Neural progenitor cell (in vitro differentiated cells): ENCODE results near the gene ADISSP. TPM values are rescaled to one million over a fixed set of nuclear protein-coding genes. Genes with fewer than 3 reads are reported as not detected.

Source experiments
- DNase-seq: peaks from one replicate; pipeline ENCODE4 v3.0.0-alpha.2; 2016; ENCODE audit warnings: low spot score
- H2AFZ ChIP-seq: fragments of 200-600 bp; sonication (generic); replicated peaks from 2 replicates; pipeline ENCODE4 v1.6.1; 2016; ENCODE audit warnings: antibody characterized with exemption
- H3F3A ChIP-seq: fragments of 200-600 bp; sonication (generic); 2 replicates; pipeline ENCODE4 v1.6.1; 2016; ENCODE audit warnings: antibody characterized with exemption, low read depth
- H3K27ac ChIP-seq: fragments of 200-600 bp; sonication (generic); 2 replicates; pipeline ENCODE4 v1.5.1; 2016; ENCODE audit warnings: mild to moderate bottlenecking
- H3K27me3 ChIP-seq: fragments of 200-600 bp; sonication (generic); 2 replicates; pipeline ENCODE4 v1.6.1; 2016; ENCODE audit warnings: mild to moderate bottlenecking, moderate library complexity
- H3K36me3 ChIP-seq: fragments of 200-600 bp; sonication (generic); 2 replicates; pipeline ENCODE4 v1.5.1; 2016
- H3K4me1 ChIP-seq: fragments of 200-600 bp; sonication (generic); 2 replicates; pipeline ENCODE4 v1.6.1; 2016; ENCODE audit warnings: mixed run types
- H3K4me2 ChIP-seq: fragments of 200-600 bp; sonication (generic); 2 replicates; pipeline ENCODE4 v1.6.1; 2016
- H3K4me3 ChIP-seq: fragments of 200-600 bp; sonication (generic); 2 replicates; pipeline ENCODE4 v1.5.1; 2016
- H3K79me2 ChIP-seq: fragments of 200-600 bp; sonication (generic); 2 replicates; pipeline ENCODE4 v1.6.1; 2016; ENCODE audit warnings: low read depth
- H3K9ac ChIP-seq: fragments of 200-600 bp; sonication (generic); 2 replicates; pipeline ENCODE4 v1.6.1; 2016
- H3K9me3 ChIP-seq: fragments of 200-600 bp; sonication (generic); 2 replicates; pipeline ENCODE4 v1.5.1; 2016; ENCODE audit warnings: low read depth
- H4K20me1 ChIP-seq: fragments of 200-600 bp; sonication (generic); 2 replicates; pipeline ENCODE4 v1.6.1; 2016; ENCODE audit warnings: low read depth
- H3K27ac Mint-ChIP-seq: 3 replicates; pipeline ENCODE4 v1.8.0; 2021; ENCODE audit warnings: mixed read lengths
- H3K27me3 Mint-ChIP-seq: 2 replicates; pipeline ENCODE4 v1.8.0; 2022; ENCODE audit warnings: low read depth, mild to moderate bottlenecking, inconsistent platforms, moderate library complexity, mixed read lengths; ENCODE audit not compliant: insufficient read depth
- H3K36me3 Mint-ChIP-seq: 3 replicates; pipeline ENCODE4 v1.8.0; 2021; ENCODE audit warnings: mixed read lengths
- H3K4me1 Mint-ChIP-seq: 3 replicates; pipeline ENCODE4 v1.8.0; 2021; ENCODE audit warnings: mixed read lengths
- H3K4me3 Mint-ChIP-seq: 3 replicates; pipeline ENCODE4 v1.8.0; 2021; ENCODE audit warnings: mild to moderate bottlenecking, moderate library complexity, mixed read lengths
- H3K9me3 Mint-ChIP-seq: 3 replicates; pipeline ENCODE4 v1.8.0; 2020; ENCODE audit warnings: mixed read lengths
- CTCF ChIP-seq: fragments of 200-600 bp; sonication (generic); IDR thresholded peaks from 2 replicates; pipeline ENCODE4 v1.5.1; 2017; ENCODE audit warnings: antibody characterized with exemption, mild to moderate bottlenecking
- EZH2 ChIP-seq: fragments of 200-600 bp; sonication (generic); IDR thresholded peaks from 2 replicates; pipeline ENCODE4 v1.6.1; 2017; ENCODE audit warnings: antibody characterized with exemption, mild to moderate bottlenecking, moderate library complexity
- EZH2phosphoT487 ChIP-seq: fragments of 200-600 bp; sonication (generic); IDR thresholded peaks from 2 replicates; pipeline ENCODE4 v1.6.1; 2017; ENCODE audit warnings: antibody characterized with exemption
- total RNA-seq: library from RNA; depleted of rRNA; stranded (reverse); fragments of >200 nt; gene quantifications from 2 replicates; pipeline ENCODE4 v1.2.3, GENCODE V29; 2015; ENCODE audit warnings: low replicate concordance

The ADISSP gene
- total RNA-seq, 1 donor from 2014 or later, result 17.6 TPM

GRCh38 chr20:3777716-3778629 lies 10.4 kb upstream of the ADISSP start:
- Histone ChIP-seq H3K9me3 (no peaks in the 10 kb centered on the region), H3K79me2 (no peaks in the 10 kb centered on the region), H3F3A (peaks cover 29% of the 10 kb centered on the region), H3K4me1 (peaks cover 5% of the 10 kb centered on the region), H4K20me1 (peaks cover 6% of the 10 kb centered on the region), H2AFZ (peak overlapping the region; percentile 95), H3K4me3 (peak overlapping the region; percentile 49), H3K27me3 (peaks cover 62% of the 10 kb centered on the region), H3K27ac (no peak overlapping the region), H3K9ac (no peak overlapping the region), H3K4me2 (peak overlapping the region; percentile 80), H3K36me3 (no peaks in the 10 kb centered on the region)
- H3K9me3 Mint-ChIP-seq, result peaks cover 3% of the 10 kb centered on the region
- no peaks in the 10 kb centered on the region for H3K36me3 Mint-ChIP-seq
- DNase-seq, result peak; percentile 81
- H3K27ac Mint-ChIP-seq, result no peak overlapping the region
- H3K4me1 Mint-ChIP-seq, result peaks cover 24% of the 10 kb centered on the region
- H3K4me3 Mint-ChIP-seq, result peak overlapping the region; percentile 75
- TF ChIP-seq EZH2 (peak; percentile 71), CTCF (no peak), EZH2phosphoT487 (peak; percentile 59)
- H3K27me3 Mint-ChIP-seq, result peaks cover 36% of the 10 kb centered on the region

- H3K9ac ChIP-seq, result no peak overlapping the region
- peaks cover 5% of the 10 kb centered on the region for H3K4me1 ChIP-seq
- peaks cover 4% of the 10 kb centered on the region for H4K20me1 ChIP-seq
- Mint-ChIP-seq H3K27ac (no peak overlapping the region), H3K27me3 (peaks cover 38% of the 10 kb centered on the region), H3K9me3 (peaks cover 3% of the 10 kb centered on the region), H3K36me3 (no peaks in the 10 kb centered on the region), H3K4me3 (peak overlapping the region; percentile 73), H3K4me1 (peaks cover 24% of the 10 kb centered on the region)
- peak overlapping the region; percentile 49 for H3K4me3 ChIP-seq
- peak overlapping the region; percentile 95 for H2AFZ ChIP-seq
- H3K27me3 ChIP-seq, result peaks cover 62% of the 10 kb centered on the region
- no peaks in the 10 kb centered on the region for H3K36me3 ChIP-seq
- TF ChIP-seq CTCF (no peak), EZH2 (no peak), EZH2phosphoT487 (no peak)
- H3K79me2 ChIP-seq, result no peaks in the 10 kb centered on the region
- no peak overlapping the region for H3K27ac ChIP-seq
- peak; percentile 35 for DNase-seq
- H3K9me3 ChIP-seq, result no peaks in the 10 kb centered on the region
- H3F3A ChIP-seq, result peaks cover 26% of the 10 kb centered on the region
- peak overlapping the region; percentile 80 for H3K4me2 ChIP-seq
Measured at GRCh38 chr20:3777381-3777715, 9.8 kb upstream of the ADISSP start.

- Mint-ChIP-seq H3K27ac (no peak overlapping the region), H3K9me3 (peaks cover 3% of the 10 kb centered on the region), H3K4me1 (peaks cover 16% of the 10 kb centered on the region), H3K36me3 (no peaks in the 10 kb centered on the region), H3K27me3 (peaks cover 33% of the 10 kb centered on the region), H3K4me3 (no peak overlapping the region)
- H3F3A ChIP-seq, result peaks cover 17% of the 10 kb centered on the region
- TF ChIP-seq EZH2phosphoT487, result no peak
- no peak for TF ChIP-seq EZH2
- TF ChIP-seq CTCF, result no peak
- no peaks in the 10 kb centered on the region for H3K79me2 ChIP-seq
- peaks cover 65% of the 10 kb centered on the region for H3K27me3 ChIP-seq
- no peak overlapping the region for H3K9ac ChIP-seq
- H3K36me3 ChIP-seq, result no peaks in the 10 kb centered on the region
- no peaks in the 10 kb centered on the region for H3K9me3 ChIP-seq
- no peak overlapping the region for H2AFZ ChIP-seq
- H3K4me2 ChIP-seq, result no peak overlapping the region
- H4K20me1 ChIP-seq, result no peaks in the 10 kb centered on the region
- DNase-seq, result no peak
- no peaks in the 10 kb centered on the region for H3K4me1 ChIP-seq
- H3K27ac ChIP-seq, result no peak overlapping the region
- H3K4me3 ChIP-seq, result no peak overlapping the region
Measured at GRCh38 chr20:3775457-3776108, 8.0 kb upstream of the ADISSP start.
